Spleen (tissue), 11 donors: Measurements from ENCODE around the gene LTBP2. TPM values are rescaled to one million over a fixed set of nuclear protein-coding genes. Genes with fewer than 3 reads are reported as not detected.

ENCODE experiments used
- DNase-seq: peaks from one replicate; pipeline ENCODE4 v3.0.0-alpha.2; 2020
- H3K27ac ChIP-seq, 8 donors: fragments of 200-600 bp; sonication (generic) in 7 of 8; 1 replicate in 4 of 8; 2 replicates in 4 of 8; pipeline versions ENCODE4 v1.5.0 to v1.8.0; 2016 to 2021; ENCODE audit warnings: inconsistent platforms in 4 of 8, mild to moderate bottlenecking in 4 of 8, moderate library complexity in 1 of 8
- H3K27me3 ChIP-seq, 7 donors: fragments of 200-600 bp; sonication (generic) in 6 of 7; replicated peaks in 1 of 7; 1 replicate in 4 of 7; 2 replicates in 3 of 7; pipeline versions ENCODE4 v1.5.0 to v1.8.0; 2016 to 2021; ENCODE audit warnings: inconsistent platforms in 3 of 7, mild to moderate bottlenecking in 1 of 7
- H3K36me3 ChIP-seq, 6 donors: fragments of 200-600 bp; sonication (generic) in 5 of 6; 1 replicate in 4 of 6; 2 replicates in 2 of 6; pipeline versions ENCODE4 v1.5.0 to v1.8.0; 2016 to 2021; ENCODE audit warnings: inconsistent platforms in 2 of 6
- H3K4me1 ChIP-seq, 6 donors: fragments of 200-600 bp; sonication (generic) in 5 of 6; 1 replicate in 3 of 6; 2 replicates in 3 of 6; pipeline versions ENCODE4 v1.5.0 to v1.8.0; 2016 to 2021; ENCODE audit warnings: inconsistent platforms in 3 of 6
- H3K4me3 ChIP-seq, 8 donors: fragments of 200-600 bp; sonication (generic) in 7 of 8; 1 replicate in 4 of 8; 2 replicates in 4 of 8; pipeline versions ENCODE4 v1.5.0 to v1.8.0; 2016 to 2021; ENCODE audit warnings: inconsistent platforms in 4 of 8, mild to moderate bottlenecking in 4 of 8, moderate library complexity in 2 of 8
- H3K9me3 ChIP-seq, 8 donors: fragments of 200-600 bp; sonication (generic) in 7 of 8; 1 replicate in 4 of 8; 2 replicates in 4 of 8; pipeline versions ENCODE4 v1.5.0 to v1.8.0; 2016 to 2021; ENCODE audit warnings: inconsistent platforms in 4 of 8
- CTCF ChIP-seq, 11 experiments: fragments of 200-600 bp in 7 of 11; fragments of 450-650 bp in 4 of 11; sonication (generic) in 4 of 11; IDR thresholded peaks in 8 of 11; conservative IDR thresholded peaks in 3 of 11; 1 replicate in 7 of 11; 2 replicates in 4 of 11; pipeline versions ENCODE4 v1.4.0 to v1.8.0; 2016 to 2021; ENCODE audit warnings: antibody characterized with exemption in 11 of 11, inconsistent platforms in 4 of 11, mild to moderate bottlenecking in 1 of 11
- POLR2A ChIP-seq, 3 donors: fragments of 450-650 bp; IDR thresholded peaks; one replicate each; pipeline ENCODE4 v1.5.1; 2017; ENCODE audit warnings: antibody characterized with exemption in 3 of 3, mild to moderate bottlenecking in 1 of 3
- POLR2AphosphoS5 ChIP-seq, 3 donors: sonication (generic); formaldehyde crosslinking; IDR thresholded peaks; one replicate each; pipeline ENCODE4 v1.5.1; 2017; ENCODE audit warnings: antibody characterized with exemption in 3 of 3
- WGBS, 5 donors: extraction: QIAGEN DNeasy Blood & Tissue Kit in 3 of 5; methylation state at CpG; one replicate each; pipeline versions ENCODE4 v1.1.5 to v1.1.7; 2013 to 2018; 5-methylcytosine and 5-hydroxymethylcytosine counted together
- intact Hi-C: fragments of 100-400 bp; cut with DNase I; formaldehyde crosslinking; loops from one replicate; pipeline ENCODE4 v1.15.0; 2023; ENCODE audit warnings: low total_unique reads
- polyA plus RNA-seq, 3 donors: library from polyadenylated mRNA; stranded (reverse); fragments of 200-250 nt; gene quantifications; one replicate each; pipeline ENCODE4 v1.2.1, GENCODE V29; 2013
- total RNA-seq, 7 donors: library from RNA; depleted of rRNA in 3 of 7; stranded (reverse); fragments of >200 nt in 3 of 7; fragmentation: NEBNext Ultra II Directional in 4 of 7; extraction: Animal tissue kit (Norgen Biotek cat#: 25700) in 4 of 7; gene quantifications; one replicate each; pipeline versions ENCODE4 v1.1.0 to v1.2.1, GENCODE V29; 2016 to 2021
- donor health status: healthy with polysubstance abuse.
- donor health status: DM: no; HTN: no; CAD: no; lungs with moderate emphysema.
- donor health status: DM: no; HTN: no; CAD: no.
- donor health status: Bipolar disorder and iron deficiency.
- donor health status: healthy.
- donor health status: DM: no; HTN: no; CAD: no.
- donor health status: DM: yes; HTN: yes; CAD: no.

The LTBP2 gene
- total and polyA plus RNA-seq, 10 donors: 3.4 to 10.7 (median 5.6) TPM

DNA sequence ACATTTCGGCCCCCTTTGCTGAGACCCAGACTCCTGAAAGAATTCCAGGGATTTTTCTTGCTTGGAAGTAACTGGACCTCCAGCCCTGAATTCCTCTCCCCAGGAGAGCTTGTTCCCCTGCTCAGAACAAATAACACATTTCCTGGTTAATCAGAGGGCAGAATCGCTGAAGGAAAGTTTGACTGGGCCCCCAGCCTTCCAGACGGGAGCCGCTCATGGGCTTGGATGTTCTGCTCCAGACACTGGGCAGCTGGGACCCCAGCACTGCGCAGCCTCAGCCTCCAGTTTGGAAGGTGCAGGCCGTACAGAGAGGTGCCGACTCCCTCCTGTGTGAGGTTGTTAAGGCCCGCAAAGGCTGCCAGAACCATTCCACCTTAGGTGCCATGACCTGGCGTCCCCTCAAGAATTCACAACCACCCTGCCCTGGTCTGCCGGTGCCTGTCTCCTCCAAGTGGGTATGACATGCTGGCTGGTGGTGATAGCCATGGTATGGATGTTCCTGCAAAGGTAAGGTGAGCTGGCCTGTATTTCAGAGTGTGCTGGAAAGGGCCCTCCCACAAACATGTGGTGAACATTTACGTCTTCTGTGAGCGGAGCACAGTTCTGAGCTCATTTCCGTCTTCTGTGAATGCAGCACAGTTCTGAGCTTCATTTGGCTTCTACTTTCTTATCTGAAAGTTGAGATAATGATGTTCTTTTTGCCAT, 5.1 kb upstream of the LTBP2 start:
- TF ChIP-seq POLR2A (IDR thresholded peaks at IDR 0.05) (no peak), CTCF (IDR thresholded peaks at IDR 0.05 in 8 of 11, conservative IDR thresholded peaks at IDR 0.05 in 3 of 11) (no peak), POLR2AphosphoS5 (IDR thresholded peaks at IDR 0.05) (no peak)
- DNase-seq: peak; percentile 79
- WGBS, 5 donors: 88 to 95% (median 93%) methylated on average over 8 to 13 of the region's 13 CpGs
- Histone ChIP-seq H3K9me3 (no peaks in the 10 kb centered on the region), H3K27me3 (peaks cover 0 to 19% (median 3%) of the 10 kb centered on the region in 7 donors), H3K36me3 (no peaks in the 10 kb centered on the region), H3K27ac (peak overlapping the region in 6 of 8 donors; percentile 74 to 92 (median 88)), H3K4me1 (peaks cover 17 to 88% (median 61%) of the 10 kb centered on the region in 6 donors), H3K4me3 (peak overlapping the region in 1 of 8 donors; percentile 60)
- intact Hi-C loops: loop anchor here (10.0 kb wide), 1 partner anchor 188 kb away; no protein-coding TSS in a partner anchor

DNA sequence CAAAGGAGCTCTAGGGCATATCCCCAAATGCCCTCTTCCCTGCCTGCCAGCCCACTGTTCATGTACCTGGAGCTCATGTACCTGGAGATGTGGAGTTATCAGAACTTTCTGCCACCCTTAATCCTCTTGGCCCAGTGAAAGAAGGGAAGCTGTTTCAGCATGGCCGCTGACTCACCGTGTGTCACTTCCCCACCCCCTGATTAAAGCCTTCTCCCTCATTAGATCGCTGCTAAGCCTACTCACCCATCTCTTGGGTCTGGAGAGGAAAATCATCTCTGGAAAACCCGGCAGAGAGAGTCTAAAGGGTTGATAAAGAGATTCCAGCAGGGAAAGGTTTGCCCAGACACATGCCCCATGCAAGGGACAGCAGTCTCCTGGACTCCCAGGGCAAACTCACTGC, 4.5 kb upstream of the LTBP2 start:
- Histone ChIP-seq H3K36me3 (no peaks in the 10 kb centered on the region), H3K4me3 (no peak overlapping the region), H3K4me1 (peaks cover 21 to 95% (median 67%) of the 10 kb centered on the region in 6 donors), H3K27ac (peak overlapping the region in 5 of 8 donors; percentile 0 to 92 (median 88)), H3K9me3 (no peaks in the 10 kb centered on the region), H3K27me3 (peaks cover 0 to 25% (median 8%) of the 10 kb centered on the region in 7 donors)
- intact Hi-C loops: loop anchor here (10.0 kb wide), 1 partner anchor 188 kb away; no protein-coding TSS in a partner anchor
- DNase-seq: peak; percentile 84
- 50 to 68% (median 59%) methylated on average over 4 of the region's 4 CpGs for WGBS, 5 donors
- TF ChIP-seq POLR2AphosphoS5 (IDR thresholded peaks at IDR 0.05) (peak in 1 of 3 donors; percentile 76), CTCF (IDR thresholded peaks at IDR 0.05 in 8 of 11, conservative IDR thresholded peaks at IDR 0.05 in 3 of 11) (no peak), POLR2A (IDR thresholded peaks at IDR 0.05) (no peak)

DNA sequence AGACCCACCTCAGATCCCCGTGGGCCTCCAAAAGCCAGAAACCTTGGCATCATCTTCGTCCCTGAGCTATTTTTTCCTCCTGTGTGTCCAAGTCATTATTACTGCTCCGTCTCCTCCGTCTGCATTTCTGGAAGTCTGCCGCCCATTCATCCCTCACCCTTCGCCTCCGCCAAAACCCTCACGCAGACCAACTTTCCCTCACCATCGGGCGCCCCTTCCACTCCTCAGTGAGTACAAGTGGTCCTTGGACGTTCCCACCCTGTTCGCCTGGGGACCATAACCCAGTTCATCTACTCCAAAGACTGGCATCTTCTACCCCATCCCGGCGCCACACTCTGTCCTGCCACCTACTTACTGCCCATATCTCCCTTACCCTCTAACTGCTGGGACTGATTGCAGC, 3.7 kb upstream of the LTBP2 start:
- 92 to 98% (median 95%) methylated on average over 14 of the region's 14 CpGs for WGBS, 5 donors
- no peak overlapping the region for H3K4me3 ChIP-seq
- intact Hi-C loops: loop anchor here (10.0 kb wide), 1 partner anchor 189 kb away; no protein-coding TSS in a partner anchor
- no peaks in the 10 kb centered on the region for H3K9me3 ChIP-seq
- peak overlapping the region in 2 of 8 donors; percentile 88 to 92 for H3K27ac ChIP-seq
- peaks cover 0 to 33% (median 16%) of the 10 kb centered on the region in 7 donors for H3K27me3 ChIP-seq
- no peak for TF ChIP-seq POLR2A (IDR thresholded peaks at IDR 0.05)
- TF ChIP-seq CTCF (IDR thresholded peaks at IDR 0.05 in 8 of 11, conservative IDR thresholded peaks at IDR 0.05 in 3 of 11): no peak
- TF ChIP-seq POLR2AphosphoS5 (IDR thresholded peaks at IDR 0.05): no peak
- H3K36me3 ChIP-seq: no peaks in the 10 kb centered on the region
- peaks cover 23 to 99% (median 70%) of the 10 kb centered on the region in 6 donors for H3K4me1 ChIP-seq
- DNase-seq: no peak
